Measurements from ENCODE around the gene CDK6.

CDK6 gene

DNA sequence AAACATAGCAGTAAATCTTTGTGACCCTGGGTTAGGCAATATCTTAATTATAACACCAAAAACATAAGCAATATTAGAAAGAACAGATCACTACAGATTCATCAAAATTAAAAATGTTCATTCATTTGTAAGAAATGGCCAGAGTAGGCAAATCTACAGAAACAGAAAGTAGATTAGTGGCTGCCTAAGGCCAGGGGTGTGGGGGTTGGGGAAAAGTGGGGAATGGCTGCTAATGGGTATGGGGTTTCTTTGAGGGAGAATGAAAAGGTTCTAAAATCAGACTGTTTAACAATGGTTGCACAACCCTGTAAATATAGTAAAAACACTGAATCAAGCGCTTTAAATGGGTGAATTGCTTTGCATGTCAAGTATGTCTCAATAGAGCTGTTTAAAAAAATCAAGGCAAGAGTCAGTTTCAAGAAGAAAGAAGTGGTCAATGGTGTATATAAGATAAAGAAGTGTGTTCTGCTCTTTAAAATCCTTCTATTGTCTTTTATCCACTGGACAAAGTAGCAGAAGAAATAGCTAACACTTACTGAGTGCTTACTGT is 42.6 kb downstream of the CDK6 start:
- DNase-seq (ENCODE audit: low spot score): no peak

DNA sequence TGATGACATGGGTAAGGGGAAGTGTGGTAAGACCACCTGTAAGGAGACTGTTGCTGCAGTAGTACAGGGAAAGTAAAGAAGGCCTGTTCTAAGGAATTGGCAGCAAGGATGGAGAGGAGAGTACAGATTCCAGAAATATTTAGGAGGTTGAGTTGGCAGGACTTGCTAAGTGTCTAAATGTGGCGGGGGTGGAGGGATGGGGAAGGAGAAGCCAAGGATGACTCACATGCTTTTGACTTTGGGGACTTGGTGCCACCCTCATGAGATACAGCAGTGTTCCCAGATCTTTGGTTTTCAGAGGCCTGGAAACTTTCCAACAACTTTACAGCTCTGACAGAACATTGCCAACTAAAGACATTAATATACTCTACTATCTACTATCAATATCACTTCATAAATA is 45.4 kb downstream of the CDK6 start:
- peak; percentile 83 for DNase-seq (ENCODE audit: low spot score)

- no peak for DNase-seq (ENCODE audit: low spot score)
These were observed 47.7 kb downstream of the CDK6 start for GRCh38 chr7:92788559-92789183.

DNA sequence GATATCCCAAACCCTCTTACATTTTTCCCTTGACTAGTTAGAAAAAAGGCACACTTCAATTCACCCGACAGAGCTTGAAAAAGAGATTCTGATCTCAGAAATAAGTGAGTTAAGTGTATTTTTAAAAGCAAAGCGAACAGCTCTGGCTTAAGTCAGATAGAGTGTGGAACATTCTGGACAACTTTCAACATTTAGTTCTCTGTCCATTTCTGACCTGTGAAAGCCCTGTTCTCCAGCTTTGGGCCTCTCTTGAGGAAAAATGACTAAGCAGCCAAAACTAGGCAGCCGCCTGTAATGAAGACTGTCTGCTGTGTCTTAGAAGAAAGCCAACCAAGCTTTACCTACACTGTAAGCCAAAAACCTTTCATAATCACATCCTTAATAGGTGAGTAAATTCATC is 50.5 kb downstream of the CDK6 start:
- DNase-seq (ENCODE audit: low spot score): peak; percentile 53

GRCh38 chr7:92784935-92785334 is 51.4 kb downstream of the CDK6 start:
- no peak for DNase-seq (ENCODE audit: low spot score)

GRCh38 chr7:92783260-92784201 is 52.8 kb downstream of the CDK6 start:
- no peak for DNase-seq (ENCODE audit: low spot score)

DNA sequence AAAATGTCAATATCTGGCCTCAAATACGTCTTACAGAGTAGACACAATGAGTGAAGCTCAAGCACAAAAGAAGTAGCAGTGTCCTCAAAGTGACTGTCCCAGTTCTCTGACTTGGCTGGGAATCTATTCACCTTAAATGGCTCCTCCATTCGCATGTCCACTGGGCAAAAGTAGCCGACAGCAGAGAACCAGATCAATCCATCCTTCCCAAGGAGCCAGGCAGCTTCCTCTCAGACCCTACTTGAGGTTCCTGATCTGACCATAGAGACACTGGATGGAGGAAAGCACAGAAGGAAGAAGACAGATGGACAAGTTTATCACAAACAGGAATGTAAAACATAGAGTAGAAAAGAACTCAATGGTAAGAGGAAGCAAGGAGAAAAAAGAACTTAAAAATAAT is 53.5 kb downstream of the CDK6 start:
- no peak for DNase-seq (ENCODE audit: low spot score)

GRCh38 chr7:92782236-92782635 is 54.1 kb downstream of the CDK6 start:
- DNase-seq (ENCODE audit: low spot score): no peak

- DNase-seq (ENCODE audit: low spot score): no peak
These were observed 55.2 kb downstream of the CDK6 start for GRCh38 chr7:92781117-92781720.

DNA sequence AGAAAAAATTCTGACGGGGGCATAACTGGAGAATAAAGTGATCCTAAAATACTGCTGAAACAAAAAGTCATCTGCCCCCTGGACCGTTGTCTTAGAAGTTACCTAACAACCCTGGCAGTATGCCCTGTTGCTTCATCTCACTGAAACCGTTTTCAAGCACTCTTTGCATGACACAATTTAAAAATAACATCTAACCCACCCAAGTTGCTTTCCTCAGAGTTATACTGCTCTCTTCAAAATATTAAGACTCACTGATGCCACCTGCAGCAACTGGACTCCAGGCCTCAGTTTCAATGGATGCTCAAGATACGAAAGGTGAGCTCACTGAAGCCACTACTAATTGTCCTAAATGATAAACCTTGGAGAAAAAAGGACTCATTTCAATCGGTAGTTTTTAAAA is 57.4 kb downstream of the CDK6 start:
- DNase-seq (ENCODE audit: low spot score): peak; percentile 51

- DNase-seq (ENCODE audit: low spot score): no peak
These were observed 58.4 kb downstream of the CDK6 start for GRCh38 chr7:92777993-92778392.

- DNase-seq (ENCODE audit: low spot score): no peak
These were observed 62.6 kb downstream of the CDK6 start for GRCh38 chr7:92773808-92774207.

DNA sequence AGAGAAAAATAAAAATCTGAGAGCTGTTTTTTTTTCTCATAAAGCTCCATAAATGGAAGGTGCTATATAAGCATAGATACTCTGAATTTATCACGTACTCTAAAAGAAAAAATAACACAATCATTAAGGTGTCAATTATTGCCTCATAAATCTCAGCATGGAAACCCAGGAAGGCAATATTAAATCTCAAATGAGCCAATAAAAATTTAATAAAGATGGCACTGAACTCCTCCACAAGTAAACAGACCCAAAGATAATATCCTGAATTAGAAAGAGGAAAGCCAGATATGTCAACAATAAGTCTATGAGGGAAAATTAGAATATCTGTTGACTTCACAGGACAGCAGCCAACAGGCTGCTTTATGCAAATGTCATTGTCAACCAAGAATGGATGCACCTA is 66.5 kb downstream of the CDK6 start:
- no peak for DNase-seq (ENCODE audit: low spot score)

GRCh38 chr7:92769394-92769699 is 67.0 kb downstream of the CDK6 start:
- no peak for DNase-seq (ENCODE audit: low spot score)

DNA sequence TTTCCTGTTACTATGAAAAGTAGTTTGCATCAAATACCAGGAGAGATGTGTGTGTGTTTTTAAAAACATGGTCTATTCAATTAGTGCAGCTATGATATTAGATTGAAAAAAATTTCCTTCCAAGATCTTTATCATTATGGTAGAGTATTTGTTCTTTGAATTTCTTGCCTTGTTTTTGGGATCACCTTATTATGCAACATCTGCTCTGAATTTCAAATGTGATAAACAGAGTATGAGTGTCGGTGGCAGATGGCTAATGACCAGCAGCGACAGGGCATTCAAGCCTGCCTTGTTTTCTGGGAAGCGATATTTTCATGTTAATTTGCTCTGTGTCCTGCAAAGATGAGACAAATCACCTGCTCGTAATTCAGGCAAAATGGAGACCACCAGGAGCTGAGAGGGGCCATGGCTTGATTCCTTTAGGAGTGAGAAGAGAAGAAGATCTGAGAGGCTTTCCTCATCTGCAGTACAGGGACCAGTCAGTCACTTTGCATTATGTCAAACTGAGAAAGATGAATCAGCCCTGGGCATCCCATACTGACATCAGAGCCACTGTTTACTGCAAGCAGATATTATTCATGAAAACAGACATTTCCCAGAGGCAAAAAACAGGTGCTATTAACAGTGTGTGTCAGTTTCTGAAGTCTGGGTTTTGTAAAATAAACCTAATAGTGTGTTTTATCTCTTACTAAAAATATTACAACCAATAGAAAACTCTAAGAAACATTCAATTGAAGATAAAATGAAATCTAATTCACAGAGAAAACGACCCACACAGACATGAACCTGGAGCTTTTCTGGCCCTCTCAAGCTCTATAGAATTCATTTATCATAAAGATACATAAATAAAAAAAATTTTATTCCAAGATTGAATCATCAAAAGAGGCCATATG is 67.6 kb downstream of the CDK6 start:
- no peak for DNase-seq (ENCODE audit: low spot score)

GRCh38 chr7:92767437-92767836 is 68.9 kb downstream of the CDK6 start:
- peak; percentile 28 for DNase-seq (ENCODE audit: low spot score)

GRCh38 chr7:92766461-92767003 is 69.8 kb downstream of the CDK6 start:
- DNase-seq (ENCODE audit: low spot score): peak; percentile 24

GRCh38 chr7:92765725-92766124 is 70.6 kb downstream of the CDK6 start:
- peak; percentile 74 for DNase-seq (ENCODE audit: low spot score)

GRCh38 chr7:92763636-92764423 is 72.5 kb downstream of the CDK6 start:
- peak; percentile 28 for DNase-seq (ENCODE audit: low spot score)

DNA sequence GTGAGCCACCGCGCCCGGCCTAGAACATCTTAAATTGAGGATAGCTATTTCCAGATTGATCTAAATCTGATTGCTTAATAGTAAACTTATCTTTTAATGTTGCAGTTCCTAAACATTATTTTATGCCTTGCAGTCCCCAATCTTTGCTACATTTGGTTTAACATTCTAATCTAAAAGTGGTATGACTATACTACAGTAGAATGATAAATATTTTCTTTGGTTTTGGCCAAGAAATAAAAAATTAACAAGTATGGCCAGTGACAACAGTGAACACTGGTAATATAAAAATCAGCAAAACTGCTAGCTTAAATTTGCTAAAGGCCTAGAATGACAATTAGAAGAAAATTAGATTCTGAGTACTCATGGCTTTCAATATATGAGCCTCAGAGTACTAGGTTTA is 73.5 kb downstream of the CDK6 start:
- no peak for DNase-seq (ENCODE audit: low spot score)
